H1 (cell line): ENCODE data around the gene WDR7. TPM values are rescaled to one million over a fixed set of nuclear protein-coding genes. Genes with fewer than 3 reads are reported as not detected.

Experiments used
- CTCF ChIA-PET: fragments of 300-600 bp; sonication (Branson Sonifier 250); formaldehyde crosslinking; loops from one replicate; lab custom pipeline; 2021; ENCODE audit not compliant: partially characterized antibody; lab: Charles Lee
- POLR2A ChIA-PET: fragments of 300-600 bp; sonication (Branson Sonifier 250); formaldehyde crosslinking; loops from one replicate; lab custom pipeline; 2021; ENCODE audit warnings: inconsistent platforms; ENCODE audit not compliant: partially characterized antibody; lab: Charles Lee
- DNase-seq, 2 experiments: peaks; one replicate each; pipeline versions ENCODE4 v3.0.0 to v3.0.0-alpha.2; 2010 to 2022; ENCODE audit warnings: low spot score in 2 of 2, low read depth in 1 of 2, mixed read lengths in 1 of 2
- FAIRE-seq: peaks from 2 replicates; lab custom pipeline; 2011; peaks lifted over from hg19 to GRCh38; lab: Jason Lieb, UNC
- H2AFZ ChIP-seq: 2 replicates; pipeline ENCODE4 v1.8.1; 2012; ENCODE audit warnings: low read length, inconsistent platforms
- H2AK5ac ChIP-seq: 2 replicates; pipeline ENCODE4 v1.6.1; 2013; ENCODE audit warnings: low read depth, low read length
- H2BK120ac ChIP-seq: replicated peaks from 2 replicates; pipeline ENCODE3; 2013; ENCODE audit warnings: low read depth, low read length, inconsistent platforms
- H2BK12ac ChIP-seq: 2 replicates; pipeline ENCODE4 v1.6.1; 2013; ENCODE audit warnings: low read depth, low read length
- H2BK15ac ChIP-seq: 2 replicates; pipeline ENCODE4 v1.6.1; 2013; ENCODE audit warnings: low read length
- H2BK20ac ChIP-seq: 2 replicates; pipeline ENCODE4 v1.6.1; 2013; ENCODE audit warnings: low read length
- H2BK5ac ChIP-seq: 2 replicates; pipeline ENCODE4 v1.6.1; 2013; ENCODE audit warnings: low read depth, low read length
- H3K14ac ChIP-seq: 2 replicates; pipeline ENCODE4 v1.6.1; 2013; ENCODE audit warnings: inconsistent platforms; ENCODE audit not compliant: insufficient read length
- H3K18ac ChIP-seq: 2 replicates; pipeline ENCODE4 v1.6.1; 2013; ENCODE audit warnings: low read length; ENCODE audit errors: extremely low read depth
- H3K23ac ChIP-seq: 2 replicates; pipeline ENCODE4 v1.6.1; 2013; ENCODE audit warnings: inconsistent platforms; ENCODE audit not compliant: insufficient read length
- H3K23me2 ChIP-seq: 2 replicates; pipeline ENCODE4 v1.6.1; 2013; ENCODE audit warnings: low read depth, low read length
- H3K27ac ChIP-seq: 2 replicates; pipeline ENCODE4 v1.6.1; 2011; ENCODE audit warnings: low read depth, low read length, inconsistent platforms
- H3K27me3 ChIP-seq, 4 experiments: replicated peaks in 1 of 4; 1 replicate in 1 of 4; 2 replicates in 3 of 4; pipeline versions ENCODE4 v1.6.1 to v1.8.1; 2011 to 2013; ENCODE audit warnings: low read length in 3 of 4, mild to moderate bottlenecking in 3 of 4, inconsistent platforms in 2 of 4, mixed read lengths in 2 of 4, moderate library complexity in 1 of 4; ENCODE audit not compliant: control insufficient read depth in 3 of 4, insufficient read depth in 3 of 4; ENCODE audit errors: extremely low read depth in 1 of 4
- H3K36me3 ChIP-seq, 4 experiments: 2 replicates each; pipeline versions ENCODE4 v1.6.1 to v1.8.1; 2011 to 2013; ENCODE audit warnings: mild to moderate bottlenecking in 4 of 4, low read length in 3 of 4, moderate library complexity in 2 of 4, control low read depth in 1 of 4, inconsistent platforms in 1 of 4; ENCODE audit not compliant: insufficient read depth in 4 of 4, control insufficient read depth in 2 of 4
- H3K4ac ChIP-seq: replicated peaks from 2 replicates; pipeline ENCODE3; 2013; ENCODE audit warnings: low read length, low read depth, mixed read lengths, inconsistent platforms; ENCODE audit not compliant: insufficient read length
- H3K4me1 ChIP-seq, 4 experiments: replicated peaks in 1 of 4; 1 replicate in 1 of 4; 2 replicates in 3 of 4; pipeline versions ENCODE4 v1.6.1 to v1.8.1; 2011 to 2013; ENCODE audit warnings: low read length in 3 of 4, inconsistent platforms in 2 of 4, mixed read lengths in 1 of 4; ENCODE audit not compliant: insufficient read depth in 4 of 4, control insufficient read depth in 3 of 4
- H3K4me2 ChIP-seq, 2 experiments: 2 replicates each; pipeline versions ENCODE4 v1.6.1 to v1.8.1; 2011 to 2013; ENCODE audit warnings: low read depth in 2 of 2, low read length in 2 of 2, control low read depth in 1 of 2, inconsistent platforms in 1 of 2, mild to moderate bottlenecking in 1 of 2; ENCODE audit not compliant: insufficient read depth in 1 of 2
- H3K4me3 ChIP-seq, 4 experiments: fragments of 200-600, 300-600 bp in 1 of 4; sonication (generic), shearing (Covaris generic), sonication (Bioruptor Twin) in 1 of 4; 2 replicates each; pipeline versions ENCODE4 v1.5.1 to v1.8.1; 2011 to 2016; ENCODE audit warnings: low read length in 4 of 4, low read depth in 3 of 4, control low read depth in 2 of 4, inconsistent platforms in 2 of 4, mild to moderate bottlenecking in 2 of 4, mixed read lengths in 1 of 4, moderate library complexity in 1 of 4; ENCODE audit not compliant: insufficient read depth in 2 of 4; ENCODE audit errors: extremely low read depth in 1 of 4
- H3K56ac ChIP-seq: replicated peaks from 2 replicates; pipeline ENCODE3; 2013; ENCODE audit warnings: low read depth, mild to moderate bottlenecking, mixed read lengths, low read length, inconsistent platforms; ENCODE audit not compliant: insufficient read length
- H3K79me1 ChIP-seq: 2 replicates; pipeline ENCODE4 v1.6.1; 2013; ENCODE audit warnings: low read depth, low read length, control low read depth
- H3K79me2 ChIP-seq, 2 experiments: 2 replicates each; pipeline versions ENCODE4 v1.6.1 to v1.8.1; 2012 to 2013; ENCODE audit warnings: low read length in 2 of 2, mild to moderate bottlenecking in 2 of 2, inconsistent platforms in 1 of 2; ENCODE audit not compliant: insufficient read depth in 2 of 2, control insufficient read depth in 1 of 2
- H3K9ac ChIP-seq, 4 experiments: replicated peaks in 1 of 4; 1 replicate in 1 of 4; 2 replicates in 3 of 4; pipeline versions ENCODE4 v1.6.1 to v1.8.1; 2011 to 2013; ENCODE audit warnings: low read depth in 3 of 4, low read length in 3 of 4, control low read depth in 2 of 4, mild to moderate bottlenecking in 2 of 4, moderate library complexity in 2 of 4, inconsistent platforms in 1 of 4; ENCODE audit errors: extremely low read depth in 1 of 4
- H3K9me3 ChIP-seq, 2 experiments: 2 replicates each; pipeline versions ENCODE4 v1.6.1 to v1.8.1; 2012 to 2013; ENCODE audit warnings: mild to moderate bottlenecking in 2 of 2, moderate library complexity in 2 of 2, control low read depth in 1 of 2, inconsistent platforms in 1 of 2, low read depth in 1 of 2, low read length in 1 of 2, mixed read lengths in 1 of 2; ENCODE audit not compliant: insufficient read depth in 2 of 2
- H4K20me1 ChIP-seq, 2 experiments: replicated peaks in 1 of 2; 2 replicates each; pipeline versions ENCODE3 to v1.8.1; 2011 to 2013; ENCODE audit warnings: inconsistent platforms in 2 of 2, low read length in 2 of 2, mild to moderate bottlenecking in 1 of 2; ENCODE audit not compliant: insufficient read depth in 2 of 2, control insufficient read depth in 1 of 2
- H4K5ac ChIP-seq: 2 replicates; pipeline ENCODE4 v1.6.1; 2013; ENCODE audit warnings: low read length, low read depth, mixed read lengths, inconsistent platforms; ENCODE audit not compliant: insufficient read length
- H4K8ac ChIP-seq: 2 replicates; pipeline ENCODE4 v1.8.0; 2013; ENCODE audit warnings: mild to moderate bottlenecking, moderate library complexity, low read length, inconsistent platforms; ENCODE audit not compliant: insufficient read depth; ENCODE audit errors: extremely low read depth
- H4K91ac ChIP-seq: replicated peaks from 2 replicates; pipeline ENCODE3; 2013; ENCODE audit warnings: low read length, mixed read lengths, inconsistent platforms; ENCODE audit not compliant: insufficient read length
- EP300 ChIP-seq, 2 experiments: IDR thresholded peaks; 1 replicate in 1 of 2; 2 replicates in 1 of 2; pipeline ENCODE4 v1.6.1; 2011 to 2012; ENCODE audit warnings: low read depth in 2 of 2, low read length in 2 of 2, mild to moderate bottlenecking in 2 of 2, borderline replicate concordance in 1 of 2, inconsistent platforms in 1 of 2, moderate library complexity in 1 of 2
- EZH2 ChIP-seq: fragments of 200-600 bp; sonication (generic); IDR thresholded peaks from 2 replicates; pipeline ENCODE4 v1.7.1; 2012; ENCODE audit warnings: low read depth, mild to moderate bottlenecking, moderate library complexity, low read length, inconsistent platforms; ENCODE audit not compliant: severe bottlenecking
- GTF2F1 ChIP-seq: IDR thresholded peaks from 2 replicates; pipeline ENCODE4 v1.6.1; 2012; ENCODE audit warnings: low read depth, low read length, improper control_type of control experiment, borderline replicate concordance
- HDAC2 ChIP-seq, 2 experiments: fragments of 300-600 bp in 1 of 2; sonication (generic) in 1 of 2; IDR thresholded peaks; 2 replicates each; pipeline ENCODE4 v1.6.1; 2011 to 2012; ENCODE audit warnings: low read depth in 2 of 2, low read length in 2 of 2, mild to moderate bottlenecking in 2 of 2, moderate library complexity in 2 of 2, borderline replicate concordance in 1 of 2, inconsistent platforms in 1 of 2
- JUND ChIP-seq: IDR thresholded peaks from 2 replicates; pipeline ENCODE4 v1.6.1; 2011; ENCODE audit warnings: mild to moderate bottlenecking, improper control_type of control experiment, low read length
- KDM4A ChIP-seq: IDR thresholded peaks from one replicate; pipeline ENCODE4 v1.7.1; 2012; ENCODE audit warnings: low read depth, mild to moderate bottlenecking, moderate library complexity, low read length, inconsistent platforms; ENCODE audit not compliant: severe bottlenecking
- POU5F1 ChIP-seq: IDR thresholded peaks from 2 replicates; pipeline ENCODE4 v1.6.1; 2011; ENCODE audit warnings: low read depth, mild to moderate bottlenecking, low read length, moderate library complexity
- RBBP5 ChIP-seq: IDR thresholded peaks from 2 replicates; pipeline ENCODE4 v1.7.1; 2012; ENCODE audit warnings: low read depth, mild to moderate bottlenecking, inconsistent platforms, low read length, moderate library complexity, borderline replicate concordance
- SP1 ChIP-seq: IDR thresholded peaks from 2 replicates; pipeline ENCODE4 v1.6.1; 2011; ENCODE audit warnings: low read depth, low read length
- SRF ChIP-seq: IDR thresholded peaks from 2 replicates; pipeline ENCODE4 v1.6.1; 2011; ENCODE audit warnings: mild to moderate bottlenecking, low read depth, low read length, moderate library complexity
- ZNF274 ChIP-seq: IDR thresholded peaks from 2 replicates; pipeline ENCODE4 v1.7.0; 2012; ENCODE audit warnings: low read length, borderline replicate concordance; ENCODE audit errors: extremely low read depth
- WGBS, 2 experiments: shearing (Covaris generic) in 1 of 2; methylation state at CpG; one replicate each; pipeline versions ENCODE4 v1.1.6 to v1.1.7; 2013 to 2015; ENCODE audit warnings: low lambda C conversion rate in 2 of 2, mixed read lengths in 2 of 2, inconsistent platforms in 1 of 2, low coverage in 1 of 2, missing lambda C conversion rate in 1 of 2; ENCODE audit not compliant: insufficient replicate concordance in 2 of 2, insufficient coverage in 1 of 2, insufficient read length in 1 of 2; ENCODE audit errors: extremely low coverage in 1 of 2, missing lambda C conversion rate in 1 of 2; 5-methylcytosine and 5-hydroxymethylcytosine counted together
- polyA plus RNA-seq, 7 experiments: library from polyadenylated mRNA; depleted of rRNA in 3 of 7; stranded (reverse) in 5 of 7; unstranded in 2 of 7; fragments of >200 nt in 5 of 7; fragments of 200-250 nt in 2 of 7; gene quantifications; 1 replicate in 5 of 7; 2 replicates in 1 of 7; 4 replicates in 1 of 7; pipeline versions ENCODE4 v1.2.1 to v1.2.3, GENCODE V29; 2011 to 2013; ENCODE audit warnings: missing spikeins in 2 of 7, mixed read lengths in 2 of 7
- total RNA-seq: library from RNA; stranded (reverse); fragmentation: NEBNext Ultra II Directional; extraction: Animal tissue kit (Norgen Biotek cat#: 25700); gene quantifications from 2 replicates; pipeline ENCODE4 v1.2.1, GENCODE V29; 2021
- TF ChIP-seq, protein P1 (sequence below): IDR thresholded peaks from 2 replicates; pipeline ENCODE4 v1.6.1; 2012; ENCODE audit warnings: inconsistent platforms
- TF ChIP-seq, protein P2 (sequence below): IDR thresholded peaks from 2 replicates; pipeline ENCODE4 v1.6.1; 2012; ENCODE audit warnings: inconsistent platforms

WDR7 gene
- total and polyA plus RNA-seq, 2 of the 8 experiments (the other 6 are each of a cell fraction or from before 2014, with no cell fraction given) = 5.5 to 15.2 TPM

DNA sequence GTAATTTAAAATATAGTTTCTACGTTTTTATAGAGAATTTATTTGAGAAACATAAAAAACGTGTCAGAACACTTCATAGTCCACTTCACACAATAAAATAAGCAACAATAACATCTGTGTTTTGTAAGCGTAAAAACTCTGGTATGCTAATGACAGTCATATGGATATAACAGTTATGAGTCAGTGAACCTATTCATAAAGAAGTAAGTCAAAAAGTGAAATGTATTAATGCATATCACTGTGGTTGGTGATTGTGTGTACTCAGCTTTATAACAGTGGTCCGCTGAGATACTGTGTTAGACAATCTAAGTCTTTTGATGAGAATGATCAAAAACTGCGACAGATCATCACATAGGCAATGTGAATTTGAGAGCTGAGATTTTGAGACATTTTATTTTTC is 153.2 kb downstream of the WDR7 start:
- Histone ChIP-seq H4K8ac (no peak overlapping the region), H4K5ac (no peak overlapping the region), H3K79me1 (no peaks in the 10 kb centered on the region; the same call in 1 of the 2 replicates), H3K4me2 (no peak overlapping the region), H3K23ac (no peak overlapping the region), H3K9me3 (no peaks in the 10 kb centered on the region), H4K91ac (no peak overlapping the region), H2BK5ac (no peak overlapping the region), H2BK15ac (no peak overlapping the region), H2AK5ac (no peak overlapping the region), H3K4me1 (no peaks in the 10 kb centered on the region), H3K4me3 (no peak overlapping the region), H3K9ac (no peak overlapping the region), H3K79me2 (no peaks in the 10 kb centered on the region), H2AFZ (no peak overlapping the region), H3K36me3 (no peaks in the 10 kb centered on the region), H3K4ac (no peak overlapping the region), H2BK120ac (no peak overlapping the region), H2BK20ac (no peak overlapping the region), H3K27me3 (no peaks in the 10 kb centered on the region), H3K18ac (no peak overlapping the region), H3K56ac (no peak overlapping the region), H4K20me1 (no peaks in the 10 kb centered on the region), H3K27ac (no peak overlapping the region), H3K23me2 (no peaks in the 10 kb centered on the region), H2BK12ac (no peak overlapping the region), H3K14ac (no peak overlapping the region)
- DNase-seq = no peak
- FAIRE-seq = no peak
- ChIA-PET POLR2A (no interaction called here), CTCF (interaction anchor here (0.8 kb wide), 1 partner anchor 15 kb away, joined by 4 read pairs; no protein-coding TSS in a partner anchor)
- 91% methylated on average over 5 of the region's 5 CpGs; no CpG with 5 or more reads in 1 of the 2 experiments for WGBS, 2 experiments
- TF ChIP-seq SRF (no peak), ZNF274 (no peak), GTF2F1 (no peak), EP300 (IDR thresholded peaks at IDR 0.05; ENCODE audit: borderline replicate concordance in 1 of 2, low read depth in 2 of 2, low read length in 2 of 2) (no peak), POU5F1 (no peak), JUND (no peak), KDM4A (no peak), EZH2 (no peak), HDAC2 (IDR thresholded peaks at IDR 0.05; ENCODE audit: borderline replicate concordance in 1 of 2, low read depth in 2 of 2, low read length in 2 of 2) (no peak), RBBP5 (no peak), SP1 (no peak)
- TF ChIP-seq, protein P1, sequence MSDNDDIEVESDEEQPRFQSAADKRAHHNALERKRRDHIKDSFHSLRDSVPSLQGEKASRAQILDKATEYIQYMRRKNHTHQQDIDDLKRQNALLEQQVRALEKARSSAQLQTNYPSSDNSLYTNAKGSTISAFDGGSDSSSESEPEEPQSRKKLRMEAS = no peak
- TF ChIP-seq, protein P2, sequence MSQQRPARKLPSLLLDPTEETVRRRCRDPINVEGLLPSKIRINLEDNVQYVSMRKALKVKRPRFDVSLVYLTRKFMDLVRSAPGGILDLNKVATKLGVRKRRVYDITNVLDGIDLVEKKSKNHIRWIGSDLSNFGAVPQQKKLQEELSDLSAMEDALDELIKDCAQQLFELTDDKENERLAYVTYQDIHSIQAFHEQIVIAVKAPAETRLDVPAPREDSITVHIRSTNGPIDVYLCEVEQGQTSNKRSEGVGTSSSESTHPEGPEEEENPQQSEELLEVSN = no peak
